GM21381 (cell line): ENCODE results near the gene TRERF1.

ENCODE experiments used
- ATAC-seq: cut with Tn5 transposase; IDR thresholded peaks from one replicate; pipeline ENCODE4 v1.9.1; 2021; ENCODE audit warnings: mild to moderate bottlenecking, moderate library complexity; ENCODE audit not compliant: unreplicated experiment

The TRERF1 gene

GRCh38 chr6:42176981-42177380 is 274.7 kb downstream of the TRERF1 start:
- ATAC-seq: no peak

DNA sequence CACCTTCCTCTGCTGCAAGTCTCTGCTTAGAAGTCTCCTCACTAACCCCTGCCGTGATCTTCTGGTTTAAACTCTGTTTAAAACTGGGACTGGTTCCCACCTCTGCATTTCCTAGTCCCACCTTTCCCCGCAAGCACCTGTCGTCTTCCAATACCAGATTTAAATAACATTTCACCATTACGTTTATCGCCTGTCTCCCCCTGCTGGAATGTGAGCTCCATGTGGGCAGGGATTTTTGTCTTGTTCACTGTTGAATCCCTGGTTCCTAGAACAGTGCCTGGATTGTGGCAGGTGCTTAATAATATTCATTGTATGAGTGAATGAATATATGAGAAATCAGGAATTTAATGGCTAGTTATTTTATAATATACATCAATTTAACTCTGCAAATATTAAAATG is 275.9 kb downstream of the TRERF1 start:
- no peak for ATAC-seq
